Esophagus muscularis mucosa (tissue), 4 donors: Measurements from ENCODE around the gene SDCBP2. TPM values are rescaled to one million over a fixed set of nuclear protein-coding genes. Genes with fewer than 3 reads are reported as not detected.

Source experiments
- DNase-seq: peaks from one replicate; pipeline ENCODE4 v3.0.0-alpha.2; 2017; ENCODE audit errors: extremely low spot score
- H3K27ac ChIP-seq, 4 donors: fragments of 200-600 bp; sonication (generic); replicated peaks in 1 of 4; 1 replicate in 3 of 4; 2 replicates in 1 of 4; pipeline ENCODE4 v1.5.1; 2016 to 2019; ENCODE audit warnings: mild to moderate bottlenecking in 1 of 4
- H3K27me3 ChIP-seq, 4 donors: fragments of 200-600 bp; sonication (generic); one replicate each; pipeline versions ENCODE4 v1.5.1 to v1.6.0; 2016 to 2019
- H3K36me3 ChIP-seq, 4 donors: fragments of 200-600 bp; sonication (generic); one replicate each; pipeline ENCODE4 v1.5.1; 2016 to 2019
- H3K4me1 ChIP-seq, 4 donors: fragments of 200-600 bp; sonication (generic); one replicate each; pipeline ENCODE4 v1.5.1; 2016 to 2019
- H3K4me3 ChIP-seq, 4 donors: fragments of 200-600 bp; sonication (generic); 1 replicate in 2 of 4; 2 replicates in 2 of 4; pipeline ENCODE4 v1.5.1; 2016 to 2019; ENCODE audit warnings: mild to moderate bottlenecking in 4 of 4, moderate library complexity in 1 of 4
- H3K9me3 ChIP-seq, 4 donors: fragments of 200-600 bp; sonication (generic); 1 replicate in 3 of 4; 2 replicates in 1 of 4; pipeline ENCODE4 v1.5.1; 2016 to 2019
- EP300 ChIP-seq: sonication (generic); formaldehyde crosslinking; IDR thresholded peaks from one replicate; pipeline ENCODE4 v1.6.1; 2017; ENCODE audit warnings: antibody characterized with exemption
- POLR2A ChIP-seq: fragments of 450-650 bp; IDR thresholded peaks from one replicate; pipeline ENCODE4 v1.6.1; 2017; ENCODE audit warnings: antibody characterized with exemption, moderate library complexity, mild to moderate bottlenecking, low read depth
- POLR2AphosphoS5 ChIP-seq, 2 donors: sonication (generic); formaldehyde crosslinking; IDR thresholded peaks; one replicate each; pipeline ENCODE4 v1.6.1; 2017; ENCODE audit warnings: antibody characterized with exemption in 2 of 2
- WGBS: methylation state at CpG from one replicate; pipeline ENCODE4 v1.1.5; 2018; 5-methylcytosine and 5-hydroxymethylcytosine counted together
- intact Hi-C: fragments of 100-400 bp; cut with DNase I; formaldehyde crosslinking; loops from one replicate; pipeline ENCODE4 v1.15.1; 2023
- total RNA-seq, 4 donors: library from RNA; depleted of rRNA; stranded (reverse); fragments of >200 nt; gene quantifications; one replicate each; pipeline versions ENCODE4 v1.1.0 to v1.2.1, GENCODE V29; 2016
- TF ChIP-seq, protein P1 (sequence below), 3 experiments: fragments of 200-600 bp in 2 of 3; fragments of 450-650 bp in 1 of 3; sonication (generic) in 2 of 3; IDR thresholded peaks; one replicate each; pipeline ENCODE4 v1.5.1; 2017 to 2019; ENCODE audit warnings: antibody characterized with exemption in 3 of 3, mild to moderate bottlenecking in 2 of 3, moderate library complexity in 1 of 3

The SDCBP2 gene
- total RNA-seq, 4 donors from 2014 or later, result 2.1 to 6.2 (median 4.1) TPM

- no peak for DNase-seq
- WGBS, result 87% methylated on average over 7 of the region's 7 CpGs
- TF ChIP-seq, protein P1, sequence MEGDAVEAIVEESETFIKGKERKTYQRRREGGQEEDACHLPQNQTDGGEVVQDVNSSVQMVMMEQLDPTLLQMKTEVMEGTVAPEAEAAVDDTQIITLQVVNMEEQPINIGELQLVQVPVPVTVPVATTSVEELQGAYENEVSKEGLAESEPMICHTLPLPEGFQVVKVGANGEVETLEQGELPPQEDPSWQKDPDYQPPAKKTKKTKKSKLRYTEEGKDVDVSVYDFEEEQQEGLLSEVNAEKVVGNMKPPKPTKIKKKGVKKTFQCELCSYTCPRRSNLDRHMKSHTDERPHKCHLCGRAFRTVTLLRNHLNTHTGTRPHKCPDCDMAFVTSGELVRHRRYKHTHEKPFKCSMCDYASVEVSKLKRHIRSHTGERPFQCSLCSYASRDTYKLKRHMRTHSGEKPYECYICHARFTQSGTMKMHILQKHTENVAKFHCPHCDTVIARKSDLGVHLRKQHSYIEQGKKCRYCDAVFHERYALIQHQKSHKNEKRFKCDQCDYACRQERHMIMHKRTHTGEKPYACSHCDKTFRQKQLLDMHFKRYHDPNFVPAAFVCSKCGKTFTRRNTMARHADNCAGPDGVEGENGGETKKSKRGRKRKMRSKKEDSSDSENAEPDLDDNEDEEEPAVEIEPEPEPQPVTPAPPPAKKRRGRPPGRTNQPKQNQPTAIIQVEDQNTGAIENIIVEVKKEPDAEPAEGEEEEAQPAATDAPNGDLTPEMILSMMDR (IDR thresholded peaks at IDR 0.05), result no peak
- TF ChIP-seq POLR2AphosphoS5 (IDR thresholded peaks at IDR 0.05), result no peak
- TF ChIP-seq POLR2A, result no peak
- TF ChIP-seq EP300, result no peak
Observed at GRCh38 chr20:1281279-1282057, 47.5 kb downstream of the SDCBP2 start.

DNA sequence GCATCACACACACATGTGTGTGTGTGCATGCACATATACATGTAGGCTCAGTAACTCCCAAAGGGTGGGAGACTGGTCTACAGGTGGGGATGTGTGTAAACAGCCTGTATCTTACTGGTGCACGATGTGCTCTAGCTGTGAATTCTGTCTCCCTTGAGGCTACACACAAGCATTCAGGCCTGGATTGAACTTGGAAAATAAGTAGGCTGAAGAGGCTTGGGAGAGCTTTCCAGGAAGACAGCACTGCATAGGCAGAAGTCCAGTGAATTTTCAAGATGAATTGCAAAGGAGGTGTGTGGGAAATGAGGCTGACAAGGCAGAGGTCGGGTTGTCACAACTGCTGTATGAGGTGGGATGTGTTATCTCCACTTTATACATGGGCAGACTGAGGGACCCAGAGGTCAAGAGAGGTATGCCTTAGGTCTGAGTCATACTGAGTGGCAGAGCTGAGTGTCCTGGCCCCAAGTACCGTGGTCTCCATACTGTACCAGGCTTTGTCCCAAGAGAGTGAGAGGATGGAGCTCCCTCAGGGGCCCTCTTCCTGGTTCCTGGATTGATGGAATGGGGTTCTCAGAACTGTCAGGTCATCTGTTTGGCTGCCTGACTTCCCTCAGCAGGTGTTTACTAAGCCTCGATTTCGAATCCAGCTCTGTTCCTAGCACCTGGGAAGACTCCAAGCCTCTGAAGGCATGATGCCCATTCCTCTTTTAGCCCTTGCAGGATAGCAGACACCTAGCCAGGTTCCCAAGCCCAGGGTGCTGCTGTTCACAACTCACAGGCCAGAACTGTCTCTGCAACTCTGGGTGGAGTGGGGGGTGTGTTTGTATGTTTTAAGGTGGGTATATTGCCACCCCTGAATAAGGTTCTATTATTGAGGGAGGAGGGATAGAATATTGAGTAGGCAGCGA is 48.5 kb downstream of the SDCBP2 start:
- no peaks in the 10 kb centered on the region for H3K9me3 ChIP-seq
- no peak overlapping the region for H3K4me3 ChIP-seq
- peaks cover 0 to 4% (median 0%) of the 10 kb centered on the region in 4 donors for H3K36me3 ChIP-seq
- H3K4me1 ChIP-seq, result peaks cover 6 to 33% (median 24%) of the 10 kb centered on the region in 4 donors
- TF ChIP-seq EP300, result no peak
- no peak for TF ChIP-seq POLR2A
- TF ChIP-seq, protein P1 (IDR thresholded peaks at IDR 0.05), result no peak
- TF ChIP-seq POLR2AphosphoS5 (IDR thresholded peaks at IDR 0.05), result no peak
- WGBS, result 60% methylated on average over 3 of the region's 6 CpGs
- H3K27ac ChIP-seq, result peak overlapping the region in 1 of 4 donors; percentile 13
- intact Hi-C loops, result no loop called here
- no peaks in the 10 kb centered on the region for H3K27me3 ChIP-seq
- no peak for DNase-seq

More at GRCh38 chr20:1281279-1282057, 47.5 kb downstream of the SDCBP2 start:
- Histone ChIP-seq H3K4me1 (peaks cover 6 to 33% (median 24%) of the 10 kb centered on the region in 4 donors), H3K27me3 (no peaks in the 10 kb centered on the region), H3K36me3 (peaks cover 0 to 4% (median 0%) of the 10 kb centered on the region in 4 donors), H3K4me3 (no peak overlapping the region), H3K27ac (peak overlapping the region in 1 of 4 donors; percentile 13), H3K9me3 (no peaks in the 10 kb centered on the region)
- intact Hi-C loops, result no loop called here

GRCh38 chr20:1278993-1279392 is 49.9 kb downstream of the SDCBP2 start:
- 91% methylated on average over 4 of the region's 4 CpGs for WGBS
- peaks cover 0 to 4% (median 0%) of the 10 kb centered on the region in 4 donors for H3K36me3 ChIP-seq
- H3K27ac ChIP-seq, result no peak overlapping the region
- no peak overlapping the region for H3K4me3 ChIP-seq
- no peak for DNase-seq
- H3K27me3 ChIP-seq, result no peaks in the 10 kb centered on the region
- intact Hi-C loops, result no loop called here
- TF ChIP-seq, protein P1 (IDR thresholded peaks at IDR 0.05), result no peak
- TF ChIP-seq POLR2A (no peak), EP300 (no peak), POLR2AphosphoS5 (IDR thresholded peaks at IDR 0.05) (no peak)
- H3K9me3 ChIP-seq, result no peaks in the 10 kb centered on the region
- peaks cover 6 to 33% (median 24%) of the 10 kb centered on the region in 4 donors for H3K4me1 ChIP-seq

- peaks cover 6 to 24% (median 18%) of the 10 kb centered on the region in 4 donors for H3K4me1 ChIP-seq
- intact Hi-C loops, result no loop called here
- no peaks in the 10 kb centered on the region for H3K27me3 ChIP-seq
- H3K9me3 ChIP-seq, result no peaks in the 10 kb centered on the region
- H3K36me3 ChIP-seq, result peaks cover 0 to 4% (median 0%) of the 10 kb centered on the region in 4 donors
- H3K4me3 ChIP-seq, result no peak overlapping the region
- H3K27ac ChIP-seq, result no peak overlapping the region
- TF ChIP-seq POLR2AphosphoS5 (IDR thresholded peaks at IDR 0.05), result no peak
- TF ChIP-seq POLR2A, result no peak
- no peak for TF ChIP-seq EP300
- TF ChIP-seq, protein P1 (IDR thresholded peaks at IDR 0.05), result no peak
- WGBS, result 91% methylated on average over 7 of the region's 8 CpGs
- DNase-seq, result peak; percentile 79
Observed at GRCh38 chr20:1277529-1278322, 51.2 kb downstream of the SDCBP2 start.
